Fibroblast of skin of right biceps (primary cell): ENCODE results near the gene CASP5.
A peak's percentile ranks its signal among the peaks of the same experiment; 100 is the strongest.
"Not testable (repeated sequence)": the region's sequence is repeated elsewhere in the genome, so short reads cannot be mapped to it uniquely, and the experiment has no call there.

Experiments used
- DNase-seq: peaks from one replicate; pipeline ENCODE4 v3.0.0-alpha.2; 2013

Gene CASP5

GRCh38 chr11:105023003-105023402 is at the start of gene CASP5:
Gene CASP5 (minus strand): TSS chr11:105023168. CDS start chr11:105023136, 32 bp downstream.
- DNase-seq, result no peak

GRCh38 chr11:105072080-105072479 is 49.1 kb upstream of the CASP5 start:
- DNase-seq, result not testable (repeated sequence)

GRCh38 chr11:105071089-105071732 is 48.2 kb upstream of the CASP5 start:
- DNase-seq, result no peak

- no peak for DNase-seq
Measured at GRCh38 chr11:105070306-105070705, 47.3 kb upstream of the CASP5 start.

GRCh38 chr11:105069749-105070148 is 46.8 kb upstream of the CASP5 start:
- DNase-seq, result not testable (repeated sequence)

- DNase-seq, result not testable (repeated sequence)
Measured at GRCh38 chr11:105063245-105063941, 40.4 kb upstream of the CASP5 start.

GRCh38 chr11:105057432-105057831 is 34.5 kb upstream of the CASP5 start:
- DNase-seq, result no peak

- DNase-seq, result no peak
Measured at GRCh38 chr11:105056446-105056845, 33.5 kb upstream of the CASP5 start.

GRCh38 chr11:105054723-105055493 is 31.9 kb upstream of the CASP5 start:
- no peak for DNase-seq

- DNase-seq, result no peak
Measured at GRCh38 chr11:105052487-105052886, 29.5 kb upstream of the CASP5 start.

GRCh38 chr11:105051559-105051958 is 28.6 kb upstream of the CASP5 start:
- no peak for DNase-seq

- no peak for DNase-seq
Measured at GRCh38 chr11:105049481-105049880, 26.5 kb upstream of the CASP5 start.

- peak; percentile 98 for DNase-seq
Measured at GRCh38 chr11:105046898-105047579, 24.1 kb upstream of the CASP5 start.

- peak; percentile 21 for DNase-seq
Measured at GRCh38 chr11:105045676-105046296, 22.8 kb upstream of the CASP5 start.

- peak; percentile 57 for DNase-seq
Measured at GRCh38 chr11:105044557-105045524, 21.9 kb upstream of the CASP5 start, which contains the start of gene CARD16. Gene CARD16 (minus strand): TSS chr11:105045335. CDS start chr11:105045297, 38 bp downstream.

- DNase-seq, result no peak
Measured at GRCh38 chr11:105042178-105042577, 19.2 kb upstream of the CASP5 start.

GRCh38 chr11:105040703-105041102 is 17.7 kb upstream of the CASP5 start:
- no peak for DNase-seq

GRCh38 chr11:105034813-105035620 is 12.0 kb upstream of the CASP5 start, which contains the start of gene CASP1:
Gene CASP1 (minus strand): TSS chr11:105035144. CDS start chr11:105035113, 31 bp downstream.
- peak; percentile 79 for DNase-seq

GRCh38 chr11:105034388-105034787 is 11.4 kb upstream of the CASP5 start:
- DNase-seq, result not testable (repeated sequence)

GRCh38 chr11:105033781-105034180 is 10.8 kb upstream of the CASP5 start:
- DNase-seq, result no peak
